GM10847 (cell line): Measurements from ENCODE around the gene C5orf46.

Source experiments
- POLR2A ChIP-seq: IDR thresholded peaks from 2 replicates; pipeline ENCODE4 v1.6.1; 2011; ENCODE audit not compliant: insufficient read length; ENCODE audit errors: extremely low read depth

Gene C5orf46

DNA sequence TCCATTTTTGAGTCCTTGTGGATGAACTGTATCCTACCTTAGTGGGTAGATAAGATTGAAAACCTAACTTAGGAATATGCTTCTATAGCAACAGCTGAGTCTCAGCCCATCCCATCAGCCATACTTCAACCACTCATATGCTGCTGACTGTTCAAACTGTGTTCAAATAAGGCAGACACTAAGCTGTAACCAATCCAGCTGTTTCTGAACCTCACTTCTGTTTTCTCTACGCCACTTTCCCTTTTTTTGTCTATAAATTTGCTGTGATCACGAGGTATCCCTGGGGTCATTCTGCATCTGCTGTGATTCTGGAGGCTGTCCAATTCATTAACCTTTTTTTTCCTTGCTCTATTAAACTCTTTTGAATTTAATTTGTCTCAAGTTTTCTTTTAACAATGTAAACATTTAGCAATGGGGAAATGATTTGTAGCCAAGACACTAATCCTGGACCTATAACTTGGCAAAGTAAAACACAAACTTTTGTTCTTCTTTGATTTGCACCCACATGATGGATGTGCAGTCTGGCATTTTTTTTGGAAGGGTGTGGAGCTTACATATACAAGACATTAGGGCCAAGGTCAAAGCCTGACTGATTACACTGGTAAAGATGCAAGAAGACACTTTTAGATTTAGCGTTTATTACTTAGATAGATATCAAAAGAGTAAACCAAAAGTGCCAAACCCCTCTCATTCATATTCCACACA, 42.7 kb downstream of the C5orf46 start:
- TF ChIP-seq POLR2A, result no peak

DNA sequence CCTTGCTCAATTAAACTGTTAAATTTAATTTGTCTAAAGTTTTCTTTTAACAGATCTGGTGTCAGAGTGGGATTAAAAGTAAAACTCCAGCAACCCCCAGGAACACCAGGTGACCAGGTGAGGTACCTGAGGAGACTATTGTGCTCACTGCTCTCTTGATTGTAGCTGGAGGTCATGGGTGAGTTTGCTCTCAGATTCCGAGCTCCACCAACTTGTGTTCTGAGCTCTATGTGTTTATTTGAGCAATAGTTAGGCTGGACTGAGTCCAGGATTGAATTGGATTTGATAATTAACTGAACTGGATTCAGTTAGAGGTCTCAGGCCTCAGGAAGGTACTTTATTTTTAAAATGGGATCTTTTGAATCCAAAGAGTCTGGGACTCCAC, 45.7 kb downstream of the C5orf46 start:
- TF ChIP-seq POLR2A, result no peak

DNA sequence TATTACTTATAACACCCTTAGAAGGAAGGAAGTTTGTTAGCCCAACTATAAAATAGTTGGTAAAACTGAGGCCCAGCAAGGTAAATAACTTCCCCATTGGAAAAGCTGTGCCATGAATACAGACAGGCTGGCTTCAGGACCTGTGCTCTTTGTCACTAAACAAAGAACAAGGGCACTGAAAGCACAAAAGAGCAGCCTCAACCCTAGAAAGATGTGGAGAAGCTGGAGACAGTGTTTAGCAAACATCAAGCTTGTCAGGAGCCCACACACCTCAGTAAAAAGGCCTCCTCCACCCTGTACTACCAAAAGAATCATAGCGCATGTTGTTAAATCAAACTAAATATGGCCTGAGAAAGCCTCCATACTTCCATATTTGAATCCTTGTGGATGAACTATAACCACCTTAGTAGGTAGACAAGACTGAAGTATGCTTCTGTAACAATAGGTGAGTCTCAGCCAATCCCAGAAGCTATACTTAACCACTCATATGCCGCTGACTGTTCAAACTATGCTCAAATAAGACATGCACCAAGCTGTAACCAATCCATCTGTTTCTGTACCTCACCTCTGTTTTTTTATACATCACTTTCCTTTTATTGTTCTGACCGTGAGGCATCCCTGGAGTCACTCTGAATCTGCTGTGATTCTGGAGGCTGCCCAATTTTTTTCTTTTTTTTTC, 46.2 kb downstream of the C5orf46 start:
- TF ChIP-seq POLR2A, result no peak

DNA sequence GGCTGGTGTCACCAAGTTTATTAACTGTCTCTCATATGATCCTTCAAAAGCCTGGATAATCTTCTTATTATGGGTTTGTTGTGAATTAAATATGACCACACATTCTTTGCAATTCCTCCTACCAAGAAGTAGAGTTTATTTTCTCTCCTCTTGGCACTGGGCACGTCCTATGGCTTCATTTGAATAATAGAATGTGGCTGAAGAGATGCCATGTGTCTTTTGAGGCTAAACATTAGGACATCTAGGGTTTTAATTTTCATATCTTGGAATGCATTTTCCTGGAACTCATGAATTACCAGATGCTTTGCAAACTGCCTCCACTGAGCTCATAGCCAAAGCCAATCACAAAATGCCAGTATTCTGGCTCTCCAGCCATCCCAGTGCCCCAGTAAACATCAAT, 47.8 kb downstream of the C5orf46 start:
- no peak for TF ChIP-seq POLR2A

DNA sequence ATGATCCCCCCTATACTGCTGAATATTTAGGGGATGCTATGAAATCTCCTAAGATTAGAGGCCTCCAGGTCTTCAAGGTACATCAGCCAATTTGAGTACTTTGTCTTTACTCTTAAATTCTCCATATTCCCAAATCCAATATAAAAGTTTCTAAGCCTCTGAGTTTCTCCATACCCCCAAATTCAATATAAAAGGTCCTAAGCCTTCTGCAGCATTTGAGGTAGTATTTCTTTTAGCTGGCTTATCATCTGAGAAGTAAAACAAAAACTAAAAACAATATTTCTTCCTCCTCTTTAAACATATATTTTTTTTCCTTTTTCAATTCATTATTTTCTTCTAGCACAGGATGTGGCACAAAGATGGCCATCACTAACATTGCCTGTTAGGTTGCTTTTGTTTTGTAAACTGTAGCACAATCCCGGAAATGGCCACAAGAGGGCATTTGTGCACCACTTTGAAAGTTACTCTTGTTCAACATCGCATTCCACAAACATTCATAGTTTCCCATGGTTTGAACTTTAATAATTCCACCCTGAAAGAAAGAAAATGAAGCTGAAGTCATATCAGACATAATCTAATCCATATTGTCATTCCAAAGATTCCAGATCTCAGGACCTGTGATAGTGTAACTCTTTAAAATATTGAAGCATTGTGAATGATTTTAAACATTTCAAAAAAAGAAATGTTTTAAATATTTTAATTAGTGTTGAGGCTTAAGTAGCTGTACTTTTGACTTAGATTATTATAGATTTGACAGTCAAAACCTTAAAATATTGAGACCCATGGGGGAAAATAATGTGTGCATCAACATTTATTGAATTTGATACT, 48.8 kb downstream of the C5orf46 start:
- no peak for TF ChIP-seq POLR2A

DNA sequence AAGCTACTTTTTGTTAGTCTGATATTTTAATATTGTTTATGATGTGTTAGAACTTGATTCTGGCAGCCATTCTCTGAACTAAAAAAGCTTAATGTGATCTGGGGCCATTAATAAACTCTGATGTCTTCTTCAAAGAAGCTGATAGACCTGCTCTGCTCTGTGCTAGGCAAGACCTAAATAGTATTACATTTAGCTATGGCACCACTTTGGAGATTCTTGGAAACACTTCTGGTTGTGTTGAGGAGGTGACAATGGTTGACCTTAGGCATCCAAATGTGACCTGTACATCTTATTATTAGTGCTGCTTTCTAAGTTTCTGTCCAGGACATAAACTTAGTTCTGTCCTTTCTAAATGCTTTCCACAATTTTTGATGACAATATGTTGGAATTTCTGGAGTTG, 49.5 kb downstream of the C5orf46 start:
- TF ChIP-seq POLR2A, result no peak

DNA sequence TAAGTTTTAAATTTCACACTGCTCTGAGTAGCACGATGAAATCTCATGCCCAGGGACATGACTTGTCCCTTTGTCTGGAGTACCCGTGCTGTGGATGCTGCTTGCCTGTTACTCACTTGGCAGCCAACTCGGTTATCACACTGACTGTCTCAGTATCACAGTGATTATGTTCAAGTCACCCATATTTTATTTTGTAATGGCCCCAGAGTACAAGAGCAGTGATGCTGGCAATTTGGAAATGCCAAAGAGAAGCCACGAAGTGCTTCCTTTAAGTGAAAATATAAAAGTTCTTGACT, 50.6 kb downstream of the C5orf46 start:
- no peak for TF ChIP-seq POLR2A

DNA sequence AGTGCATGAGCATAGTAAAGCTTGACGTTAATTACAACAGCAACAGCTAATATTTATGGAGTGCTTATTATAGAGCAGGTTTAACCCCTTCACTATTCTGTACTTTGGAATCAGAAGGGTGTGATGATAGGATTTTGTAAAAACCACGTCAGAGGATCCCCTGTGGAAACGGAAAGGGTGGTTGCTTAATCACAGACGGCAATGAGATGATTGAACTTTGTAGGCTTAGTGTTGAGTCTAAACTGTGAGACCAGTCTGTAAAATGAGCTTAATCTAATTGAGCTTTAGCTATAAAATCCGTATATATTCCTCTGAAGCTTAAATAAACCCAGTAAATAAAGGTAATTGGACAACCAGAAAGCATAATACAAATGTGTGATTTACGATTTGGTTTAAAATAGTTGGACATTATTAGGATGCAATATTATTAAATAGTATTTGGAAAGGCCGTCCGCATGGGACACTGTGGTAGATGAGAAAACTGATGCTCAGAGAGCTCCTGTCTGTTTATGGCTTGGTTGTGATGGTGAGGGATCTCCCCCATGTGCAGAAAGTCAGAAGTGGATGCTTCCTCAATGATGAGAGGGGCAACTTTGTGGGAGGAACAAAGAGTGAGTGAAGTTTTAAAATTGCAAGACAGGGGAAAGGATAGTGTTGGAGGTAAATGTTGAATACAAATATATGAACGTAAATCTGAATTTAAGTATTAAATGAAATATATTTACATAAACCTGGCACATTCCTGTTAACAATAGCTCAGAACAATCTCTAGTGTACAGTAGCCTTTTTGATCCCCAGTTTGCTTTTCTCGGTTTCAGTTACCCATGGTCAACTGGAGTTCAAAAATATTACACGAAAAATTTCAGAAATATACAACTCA, 51.2 kb downstream of the C5orf46 start:
- no peak for TF ChIP-seq POLR2A

DNA sequence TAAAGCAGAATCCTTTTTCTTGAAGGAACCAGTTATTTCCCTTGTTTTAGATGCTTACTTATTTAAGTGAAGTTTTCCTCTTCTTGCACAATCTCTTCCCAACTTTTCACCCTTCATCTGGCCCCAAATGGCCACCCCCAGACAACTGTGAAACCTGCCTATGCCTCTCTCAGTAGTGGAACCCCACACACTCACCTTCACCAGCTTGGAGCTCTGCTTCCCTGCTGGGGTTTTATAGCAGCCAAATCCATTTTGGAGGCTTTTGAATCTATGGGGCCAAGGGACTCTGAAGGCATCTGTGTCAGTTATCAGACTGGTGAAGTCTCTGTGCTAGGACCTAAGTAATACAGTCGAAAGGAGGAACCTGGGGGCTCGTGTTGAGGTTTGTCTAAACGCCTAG, 52.0 kb downstream of the C5orf46 start:
- TF ChIP-seq POLR2A, result no peak

DNA sequence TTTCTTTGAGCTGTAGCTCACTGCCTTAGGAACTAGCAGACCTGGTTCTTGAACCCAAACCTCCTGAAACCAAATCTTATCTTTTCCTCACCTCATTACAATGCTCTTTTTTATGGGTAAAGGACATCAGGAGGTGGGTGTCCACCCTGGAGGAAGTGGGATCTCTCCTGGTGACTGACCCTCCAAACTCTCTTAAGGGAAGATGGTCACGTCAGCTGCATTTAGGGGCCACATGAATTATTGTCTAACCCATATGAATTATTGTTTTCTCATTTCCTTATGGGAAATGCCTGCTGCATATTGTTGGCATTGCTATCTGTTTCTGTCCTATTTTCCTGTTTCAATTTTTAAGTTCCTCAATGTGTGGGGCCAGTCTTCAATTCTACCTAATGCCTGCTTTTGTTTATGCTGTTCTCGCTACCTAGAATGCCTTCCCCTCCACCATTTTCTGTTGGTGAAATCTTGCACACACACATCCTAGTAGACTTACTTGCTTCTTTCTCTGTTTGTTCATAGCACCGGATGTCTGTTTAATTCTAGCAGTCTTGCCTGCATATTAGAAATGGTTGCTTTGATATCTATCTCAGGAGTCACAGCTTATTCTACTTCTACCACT, 52.9 kb downstream of the C5orf46 start:
- no peak for TF ChIP-seq POLR2A

DNA sequence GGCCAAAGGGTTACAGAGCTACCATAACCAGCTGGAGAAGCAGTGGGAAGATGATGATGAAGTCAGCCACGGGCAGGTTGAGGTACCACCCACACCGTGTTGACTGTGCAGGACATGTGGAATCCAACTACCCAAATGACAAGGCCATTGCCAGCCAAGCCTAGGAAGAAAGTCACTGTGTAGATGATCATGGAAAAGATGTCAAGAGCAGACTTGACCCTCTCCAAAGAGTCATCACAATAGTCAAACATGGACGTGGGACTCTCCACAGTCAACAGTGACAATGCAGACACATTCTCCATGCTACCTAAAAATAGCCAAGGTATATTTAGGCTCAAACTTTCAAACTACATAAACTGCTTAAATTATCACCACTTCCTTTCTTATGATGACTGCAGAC, 54.0 kb downstream of the C5orf46 start:
- TF ChIP-seq POLR2A, result no peak

DNA sequence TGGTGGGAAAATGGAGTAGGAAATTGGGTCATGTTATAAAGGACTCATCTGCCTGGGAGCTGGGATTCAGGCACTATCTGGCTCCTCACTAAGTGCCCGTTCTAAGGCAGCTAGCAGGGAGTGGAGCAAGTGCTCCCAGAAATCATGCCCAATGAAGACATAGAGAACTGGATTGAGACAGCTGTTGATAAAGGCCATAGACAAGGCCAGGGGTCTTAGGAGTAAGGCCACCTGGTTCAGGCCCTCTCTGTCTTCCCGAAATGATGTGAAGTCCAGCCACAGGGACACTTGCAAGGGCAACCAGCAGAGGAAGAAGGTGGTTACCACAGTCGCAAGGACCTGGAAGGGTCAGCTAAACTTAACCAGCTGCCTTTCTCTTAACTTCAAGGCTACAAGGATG, 54.8 kb downstream of the C5orf46 start:
- TF ChIP-seq POLR2A, result no peak

DNA sequence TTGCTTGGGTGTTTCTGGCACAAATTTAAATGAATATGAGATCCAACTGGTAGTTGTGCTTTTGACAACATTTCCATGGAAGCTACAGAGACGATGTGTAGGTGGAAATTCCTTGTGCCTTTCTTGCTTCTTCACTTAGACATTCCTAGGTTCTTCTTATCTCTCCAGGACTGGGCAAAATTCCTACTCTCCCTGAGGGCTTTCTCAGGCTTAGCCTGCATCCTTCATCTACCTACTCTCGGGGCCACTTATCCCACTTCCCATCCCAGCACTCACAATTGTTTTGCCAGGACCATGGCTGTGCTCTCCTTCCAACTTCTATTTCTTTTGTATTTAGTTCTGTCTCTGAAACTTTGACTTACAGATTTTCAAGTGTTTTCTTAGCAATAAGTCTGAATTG, 57.1 kb downstream of the C5orf46 start:
- TF ChIP-seq POLR2A, result no peak

DNA sequence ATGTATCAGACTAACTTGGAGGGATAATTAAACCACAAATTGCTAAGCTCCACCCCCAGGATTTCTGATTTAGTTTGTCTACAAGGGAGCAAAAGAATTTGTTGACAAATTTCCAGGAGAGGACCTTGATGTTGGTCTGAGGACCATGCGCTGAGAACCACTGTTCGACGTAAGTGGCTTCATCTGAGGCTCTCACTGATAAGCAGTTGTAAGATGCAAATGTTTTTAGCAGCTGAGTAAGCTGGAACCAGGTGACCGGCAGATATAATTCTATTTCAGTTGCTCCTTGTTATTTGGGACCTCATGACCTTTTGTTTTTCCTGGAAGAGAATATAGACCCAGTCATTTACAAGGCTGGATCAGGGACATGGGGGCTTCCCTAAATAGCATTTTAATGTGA, 60.7 kb downstream of the C5orf46 start:
- no peak for TF ChIP-seq POLR2A

DNA sequence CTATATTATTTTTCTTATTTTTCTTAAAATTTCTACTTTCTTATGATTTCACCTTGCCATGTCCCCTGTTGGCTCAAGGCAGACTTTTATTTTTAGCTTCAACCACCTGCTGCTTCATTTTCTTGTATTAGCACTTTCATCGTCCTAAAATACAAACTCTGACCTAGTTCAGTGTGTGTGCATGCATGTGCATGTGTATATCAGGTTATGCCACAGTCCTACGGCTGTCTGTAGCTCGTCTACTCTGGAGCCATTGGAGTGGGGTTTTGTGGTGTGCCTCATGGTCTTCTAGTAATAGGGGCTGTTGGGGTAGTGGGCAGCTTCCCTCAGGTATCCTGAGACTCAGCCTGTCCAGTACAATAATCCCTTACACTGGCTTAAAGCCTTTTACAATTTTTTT, 61.5 kb downstream of the C5orf46 start:
- no peak for TF ChIP-seq POLR2A
